Subcutaneous adipose tissue (tissue), 4 donors: ENCODE results near the gene FBLIM1. TPM values are rescaled to one million over a fixed set of nuclear protein-coding genes. Genes with fewer than 3 reads are reported as not detected.

Experiments used
- CTCF ChIP-seq: fragments of 450-650 bp; IDR thresholded peaks from one replicate; pipeline ENCODE4 v1.5.1; 2016; ENCODE audit warnings: low read depth, mild to moderate bottlenecking, control low read depth, antibody characterized with exemption, moderate library complexity
- total RNA-seq, 4 donors: library from RNA; depleted of rRNA; stranded (reverse); fragments of >200 nt; gene quantifications; one replicate each; pipeline ENCODE4 v1.1.0, GENCODE V29; 2016

The FBLIM1 gene
- total RNA-seq, 4 donors from 2014 or later = 5.1 to 21.9 (median 14.9) TPM

GRCh38 chr1:15736038-15736891 is 22.3 kb upstream of the FBLIM1 start, which contains the start of gene SLC25A34:
Gene SLC25A34, plus strand, starts transcription at chr1:15736258. Its CDS starts 228 bp downstream, at chr1:15736486.
- no peak for TF ChIP-seq CTCF

GRCh38 chr1:15736892-15737261 is 21.7 kb upstream of the FBLIM1 start:
- TF ChIP-seq CTCF = no peak

- TF ChIP-seq CTCF = no peak
Measured at GRCh38 chr1:15737324-15738319, 21.0 kb upstream of the FBLIM1 start.

GRCh38 chr1:15738416-15739113 is 20.0 kb upstream of the FBLIM1 start:
- TF ChIP-seq CTCF = no peak

GRCh38 chr1:15739259-15739658 is 19.3 kb upstream of the FBLIM1 start:
- TF ChIP-seq CTCF = no peak

GRCh38 chr1:15739745-15740144 is 18.9 kb upstream of the FBLIM1 start:
- no peak for TF ChIP-seq CTCF
